Right lobe of liver (tissue), 6 donors: ENCODE measurements around the gene KIF5C. TPM values are rescaled to one million over a fixed set of nuclear protein-coding genes. Genes with fewer than 3 reads are reported as not detected.

ENCODE experiments used
- ATAC-seq, 4 donors: fragments of 200-7000 bp; cut with Tn5 transposase; one replicate each; pipeline ENCODE4 v1.9.1; 2020; ENCODE audit warnings: mild to moderate bottlenecking in 4 of 4, moderate library complexity in 4 of 4
- DNase-seq, 3 donors: peaks; one replicate each; pipeline ENCODE4 v3.0.0-alpha.2; 2020
- H3K27ac ChIP-seq, 3 donors: fragments of 200-600 bp; one replicate each; pipeline ENCODE4 v1.8.0; 2022
- H3K27me3 ChIP-seq, 2 donors: fragments of 200-600 bp; one replicate each; pipeline ENCODE4 v1.8.0; 2022
- H3K36me3 ChIP-seq, 4 donors: fragments of 200-600 bp; sonication (generic) in 1 of 4; one replicate each; pipeline versions ENCODE4 v1.5.1 to v1.8.0; 2017 to 2022; ENCODE audit warnings: control low read depth in 1 of 4
- H3K4me1 ChIP-seq, 4 donors: fragments of 200-600 bp; sonication (generic) in 1 of 4; one replicate each; pipeline versions ENCODE4 v1.5.1 to v1.8.0; 2017 to 2022; ENCODE audit warnings: control low read depth in 1 of 4
- H3K4me3 ChIP-seq, 3 donors: fragments of 200-600 bp; one replicate each; pipeline ENCODE4 v1.8.0; 2022
- H3K9me3 ChIP-seq, 4 donors: fragments of 200-600 bp; sonication (generic) in 1 of 4; one replicate each; pipeline versions ENCODE4 v1.5.1 to v1.8.0; 2017 to 2022; ENCODE audit warnings: control low read depth in 1 of 4
- POLR2A ChIP-seq: fragments of 450-650 bp; IDR thresholded peaks from one replicate; pipeline ENCODE4 v1.6.1; 2017; ENCODE audit warnings: antibody characterized with exemption, mild to moderate bottlenecking
- WGBS: methylation state at CpG from one replicate; pipeline ENCODE4 v1.1.6; 2018; ENCODE audit warnings: low coverage, low lambda C conversion rate; ENCODE audit not compliant: insufficient coverage; ENCODE audit errors: missing lambda C conversion rate; 5-methylcytosine and 5-hydroxymethylcytosine counted together
- intact Hi-C, 2 donors: fragments of 100-400 bp; cut with DNase I; formaldehyde crosslinking; loops; one replicate each; pipeline versions ENCODE4 v1.11.2 to v1.14.1; 2022
- total RNA-seq, 6 experiments: library from RNA; depleted of rRNA in 2 of 6; stranded (reverse); fragments of >200 nt in 2 of 6; fragmentation: NEBNext Ultra II Directional in 3 of 6; extraction: Animal tissue kit (Norgen Biotek cat#: 25700) in 3 of 6; gene quantifications; one replicate each; pipeline versions ENCODE4 v1.1.0 to v1.2.4, GENCODE V29; 2016 to 2023
- TF ChIP-seq, protein P1 (sequence below), 4 donors: fragments of 200-600 bp in 3 of 4; fragments of 450-650 bp in 1 of 4; IDR thresholded peaks; one replicate each; pipeline versions ENCODE4 v1.5.1 to v1.8.0; 2016 to 2022; ENCODE audit warnings: antibody characterized with exemption in 4 of 4, mild to moderate bottlenecking in 2 of 4
- donor health status: DM: no; HTN: yes; CAD: no.
- donor health status: DM: no; HTN: no; CAD: no.
- donor health status: DM: no; HTN: no; CAD: no.
- donor health status: DM: no; HTN: yes; CAD: no.
- donor health status: DM: no; HTN: yes; CAD: no.

KIF5C gene
- total RNA-seq, 6 experiments from 2014 or later, result 0.07 to 1.1 (median 0.34) TPM

DNA sequence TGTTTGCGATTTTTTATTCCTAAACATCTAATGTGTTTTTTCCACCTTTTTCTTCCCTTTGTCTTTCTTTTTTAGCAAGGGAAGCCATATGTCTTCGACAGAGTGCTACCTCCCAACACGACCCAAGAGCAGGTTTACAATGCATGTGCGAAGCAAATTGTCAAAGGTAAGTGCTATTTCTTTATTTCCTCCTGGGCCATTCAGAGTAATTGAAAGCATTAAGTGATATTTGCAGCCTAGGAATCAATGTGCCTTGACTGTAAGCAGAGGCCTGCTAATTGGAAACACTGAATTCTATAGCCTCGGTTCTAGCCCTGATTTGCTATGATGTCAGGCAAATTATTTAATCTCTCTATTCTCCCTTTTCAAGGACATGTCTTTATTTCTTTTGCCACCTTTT lies 47.0 kb downstream of the KIF5C start:
- 84% methylated on average over 5 of the region's 5 CpGs for WGBS
- DNase-seq (no peak), ATAC-seq (no peak)
- H3K9me3 ChIP-seq, result peaks cover 0 to 8% (median 0%) of the 10 kb centered on the region in 4 donors
- H3K4me3 ChIP-seq, result no peak overlapping the region
- no peaks in the 10 kb centered on the region for H3K4me1 ChIP-seq
- no peak for TF ChIP-seq POLR2A
- TF ChIP-seq, protein P1, sequence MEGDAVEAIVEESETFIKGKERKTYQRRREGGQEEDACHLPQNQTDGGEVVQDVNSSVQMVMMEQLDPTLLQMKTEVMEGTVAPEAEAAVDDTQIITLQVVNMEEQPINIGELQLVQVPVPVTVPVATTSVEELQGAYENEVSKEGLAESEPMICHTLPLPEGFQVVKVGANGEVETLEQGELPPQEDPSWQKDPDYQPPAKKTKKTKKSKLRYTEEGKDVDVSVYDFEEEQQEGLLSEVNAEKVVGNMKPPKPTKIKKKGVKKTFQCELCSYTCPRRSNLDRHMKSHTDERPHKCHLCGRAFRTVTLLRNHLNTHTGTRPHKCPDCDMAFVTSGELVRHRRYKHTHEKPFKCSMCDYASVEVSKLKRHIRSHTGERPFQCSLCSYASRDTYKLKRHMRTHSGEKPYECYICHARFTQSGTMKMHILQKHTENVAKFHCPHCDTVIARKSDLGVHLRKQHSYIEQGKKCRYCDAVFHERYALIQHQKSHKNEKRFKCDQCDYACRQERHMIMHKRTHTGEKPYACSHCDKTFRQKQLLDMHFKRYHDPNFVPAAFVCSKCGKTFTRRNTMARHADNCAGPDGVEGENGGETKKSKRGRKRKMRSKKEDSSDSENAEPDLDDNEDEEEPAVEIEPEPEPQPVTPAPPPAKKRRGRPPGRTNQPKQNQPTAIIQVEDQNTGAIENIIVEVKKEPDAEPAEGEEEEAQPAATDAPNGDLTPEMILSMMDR (IDR thresholded peaks at IDR 0.05), result no peak
- no peaks in the 10 kb centered on the region for H3K27me3 ChIP-seq
- no peak overlapping the region for H3K27ac ChIP-seq
- no peaks in the 10 kb centered on the region for H3K36me3 ChIP-seq
- intact Hi-C loops, result no loop called here

DNA sequence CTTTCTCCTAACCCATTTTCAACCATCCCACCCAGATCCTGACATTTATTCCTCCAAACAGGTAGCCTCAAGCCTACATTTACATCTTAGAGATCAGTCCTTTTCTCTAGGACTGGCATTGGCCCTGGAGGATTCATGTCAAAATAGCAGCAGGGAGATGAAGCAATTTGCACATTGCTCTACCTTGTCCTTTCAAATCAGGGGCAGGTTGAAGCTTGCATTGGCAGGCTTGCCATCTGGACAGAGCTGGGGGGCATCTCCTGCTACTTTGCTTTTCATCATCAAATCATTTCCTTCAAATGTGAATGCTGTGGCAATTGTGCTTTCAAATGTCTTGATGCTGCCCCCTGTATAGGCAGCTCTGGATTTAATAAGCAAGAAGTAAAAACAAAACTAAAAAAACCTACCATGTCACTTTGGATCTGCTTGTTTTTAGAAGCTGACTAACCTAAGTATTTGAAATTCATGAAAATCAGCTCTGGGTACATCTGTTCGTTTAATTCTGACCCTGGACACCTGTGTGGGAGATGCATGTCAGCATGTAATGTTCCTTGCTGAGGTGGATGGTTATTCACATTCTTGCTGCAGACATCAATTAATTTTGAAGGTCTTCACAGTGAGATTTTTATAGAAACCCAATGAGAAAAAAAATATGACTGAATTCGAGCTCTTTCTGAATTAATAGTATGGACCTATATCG lies 47.9 kb downstream of the KIF5C start:
- H3K4me3 ChIP-seq, result no peak overlapping the region
- ATAC-seq, result no peak
- 56% methylated on average over 3 of the region's 3 CpGs for WGBS

DNA sequence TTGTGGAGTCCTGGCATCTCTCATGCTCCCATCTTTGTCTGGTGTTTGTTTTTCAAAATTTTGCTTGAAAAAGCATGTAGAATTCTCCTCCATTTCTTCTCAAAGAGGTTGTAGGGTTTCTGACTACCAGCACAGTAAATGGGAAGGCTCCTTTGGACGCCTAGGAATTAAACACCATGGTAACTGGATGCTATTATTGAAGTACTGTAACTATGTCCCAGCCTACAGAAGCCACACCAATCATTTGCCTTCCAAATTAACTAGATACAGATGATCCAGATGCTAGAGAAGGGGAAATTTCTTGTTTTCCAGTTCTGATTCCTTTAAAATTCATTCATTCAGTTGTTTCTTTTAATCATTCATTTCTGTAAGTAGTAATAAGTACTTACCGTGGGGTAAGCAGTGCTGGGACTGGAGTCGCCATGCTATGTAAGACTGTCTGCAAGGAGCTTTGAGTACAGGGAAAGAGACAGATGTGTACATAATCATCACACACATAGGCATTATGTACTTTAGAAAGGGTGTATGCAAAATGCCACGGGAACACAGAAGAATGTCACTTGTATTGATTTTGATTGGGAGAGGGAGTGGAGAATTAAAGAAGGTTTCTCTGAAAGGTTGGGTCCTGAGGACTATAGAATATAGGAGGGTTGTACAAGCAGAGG lies 49.6 kb downstream of the KIF5C start:
- H3K4me1 ChIP-seq, result no peaks in the 10 kb centered on the region
- intact Hi-C loops, result no loop called here
- DNase-seq (no peak), ATAC-seq (no peak)
- TF ChIP-seq, protein P1 (IDR thresholded peaks at IDR 0.05), result no peak
- no peak for TF ChIP-seq POLR2A
- H3K9me3 ChIP-seq, result no peaks in the 10 kb centered on the region
- H3K4me3 ChIP-seq, result no peak overlapping the region
- H3K27ac ChIP-seq, result no peak overlapping the region
- H3K27me3 ChIP-seq, result no peaks in the 10 kb centered on the region
- WGBS, result 84% methylated on average over 4 of the region's 4 CpGs
- no peaks in the 10 kb centered on the region for H3K36me3 ChIP-seq

More for the DNA sequence above, 47.9 kb downstream of the KIF5C start:
- intact Hi-C loops, result no loop called here
- Histone ChIP-seq H3K36me3 (no peaks in the 10 kb centered on the region), H3K9me3 (peaks cover 0 to 8% (median 0%) of the 10 kb centered on the region in 4 donors), H3K27ac (no peak overlapping the region), H3K27me3 (no peaks in the 10 kb centered on the region), H3K4me1 (no peaks in the 10 kb centered on the region)
- no peak for DNase-seq
- TF ChIP-seq, protein P1 (IDR thresholded peaks at IDR 0.05), result no peak
- no peak for TF ChIP-seq POLR2A

DNA sequence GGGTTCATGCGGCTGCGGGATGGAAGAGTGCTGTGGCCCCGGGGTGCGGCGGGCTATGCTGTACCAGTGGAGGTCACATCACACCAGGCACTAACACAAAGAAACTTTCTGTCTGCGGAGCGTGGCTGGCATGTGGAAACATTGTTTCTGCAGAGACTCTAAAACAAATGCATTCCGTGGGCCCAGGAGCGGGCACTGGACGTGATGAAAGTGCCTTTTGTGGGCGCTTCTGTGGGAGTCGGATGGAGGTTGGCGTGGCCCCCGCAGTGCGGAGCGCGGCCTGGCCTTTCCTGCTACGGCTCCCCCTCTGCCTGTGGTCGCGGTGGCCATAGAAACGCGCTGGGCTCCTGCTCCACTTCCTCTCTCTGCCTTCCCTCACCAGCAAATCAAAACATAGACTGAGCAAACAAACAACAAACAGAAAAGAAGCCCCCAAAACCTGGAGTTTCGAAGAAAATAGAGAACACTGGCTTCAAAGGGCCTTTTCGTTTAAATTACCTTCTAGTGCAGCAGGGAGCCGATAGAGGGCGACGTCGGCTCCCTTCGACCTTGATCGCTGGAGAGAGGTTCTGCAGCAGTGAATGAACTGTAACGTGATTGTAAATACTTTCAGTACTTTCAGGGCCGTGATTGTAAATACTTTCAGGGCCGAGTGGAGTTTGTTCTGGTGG lies 51.4 kb downstream of the KIF5C start:
- intact Hi-C loops, result no loop called here
- Histone ChIP-seq H3K9me3 (no peaks in the 10 kb centered on the region), H3K27me3 (no peaks in the 10 kb centered on the region), H3K36me3 (no peaks in the 10 kb centered on the region), H3K27ac (no peak overlapping the region), H3K4me1 (no peaks in the 10 kb centered on the region), H3K4me3 (no peak overlapping the region)
- TF ChIP-seq POLR2A, result no peak
- TF ChIP-seq, protein P1 (IDR thresholded peaks at IDR 0.05), result peak; percentile 50 to 71 (median 62)
- 38% methylated on average over 25 of the region's 33 CpGs for WGBS
- peak in 1 of 3 donors; percentile 34 for DNase-seq
- peak; percentile 80 to 87 (median 84) for ATAC-seq
